GM18511 (cell line): ENCODE data around the gene NEK11.

ENCODE experiments used
- ATAC-seq: cut with Tn5 transposase; IDR thresholded peaks from one replicate; pipeline ENCODE4 v1.9.1; 2021; ENCODE audit warnings: mild to moderate bottlenecking, moderate library complexity; ENCODE audit not compliant: unreplicated experiment

Gene NEK11

GRCh38 chr3:131026321-131027151 lies at the start of gene NEK11, which contains the start of gene ASTE1:
NEK11 (plus strand) TSS chr3:131026877; CDS start chr3:131029709, 2,832 bp downstream.
ASTE1 (minus strand) TSS chr3:131026825; CDS start chr3:131025306, 1,519 bp downstream.
- ATAC-seq = peak; percentile 100

- no peak for ATAC-seq
These were observed 47.6 kb upstream of the NEK11 start for GRCh38 chr3:130979117-130979516.

- ATAC-seq = no peak
These were observed 45.2 kb upstream of the NEK11 start for GRCh38 chr3:130981469-130981868.

GRCh38 chr3:130990282-130990681 lies 36.4 kb upstream of the NEK11 start:
- no peak for ATAC-seq

GRCh38 chr3:130991126-130991525 lies 35.6 kb upstream of the NEK11 start:
- no peak for ATAC-seq

- ATAC-seq = no peak
These were observed 34.3 kb upstream of the NEK11 start for GRCh38 chr3:130992344-130992743.

GRCh38 chr3:130997289-130997688 lies 29.4 kb upstream of the NEK11 start:
- ATAC-seq = no peak

GRCh38 chr3:131001071-131001470 lies 25.6 kb upstream of the NEK11 start:
- no peak for ATAC-seq

GRCh38 chr3:131004603-131005002 lies 22.1 kb upstream of the NEK11 start:
- no peak for ATAC-seq

GRCh38 chr3:131007256-131007655 lies 19.4 kb upstream of the NEK11 start:
- ATAC-seq = no peak

GRCh38 chr3:131007782-131008181 lies 18.9 kb upstream of the NEK11 start:
- ATAC-seq = no peak

- ATAC-seq = no peak
These were observed 18.4 kb upstream of the NEK11 start for GRCh38 chr3:131008326-131008725.

GRCh38 chr3:131009698-131010097 lies 17.0 kb upstream of the NEK11 start:
- no peak for ATAC-seq

- no peak for ATAC-seq
These were observed 7.7 kb upstream of the NEK11 start for GRCh38 chr3:131018970-131019369.

- no peak for ATAC-seq
These were observed 6.5 kb upstream of the NEK11 start for GRCh38 chr3:131020122-131020693.

- no peak for ATAC-seq
These were observed 1.1 kb upstream of the NEK11 start for GRCh38 chr3:131025539-131025938.

- ATAC-seq = no peak
These were observed 2.2 kb downstream of the NEK11 start for GRCh38 chr3:131028844-131029243.

GRCh38 chr3:131031660-131032059 lies 5.0 kb downstream of the NEK11 start:
- no peak for ATAC-seq

GRCh38 chr3:131033480-131034080 lies 6.9 kb downstream of the NEK11 start:
- ATAC-seq = no peak

- ATAC-seq = no peak
These were observed 9.6 kb downstream of the NEK11 start for GRCh38 chr3:131036200-131036816.

GRCh38 chr3:131036986-131037385 lies 10.3 kb downstream of the NEK11 start:
- no peak for ATAC-seq
